Measurements from ENCODE around the gene NRXN2. TPM values are rescaled to one million over a fixed set of nuclear protein-coding genes. Genes with fewer than 3 reads are reported as not detected.

The NRXN2 gene
- total RNA-seq, 1 donor from 2014 or later = 0.05 TPM

DNA sequence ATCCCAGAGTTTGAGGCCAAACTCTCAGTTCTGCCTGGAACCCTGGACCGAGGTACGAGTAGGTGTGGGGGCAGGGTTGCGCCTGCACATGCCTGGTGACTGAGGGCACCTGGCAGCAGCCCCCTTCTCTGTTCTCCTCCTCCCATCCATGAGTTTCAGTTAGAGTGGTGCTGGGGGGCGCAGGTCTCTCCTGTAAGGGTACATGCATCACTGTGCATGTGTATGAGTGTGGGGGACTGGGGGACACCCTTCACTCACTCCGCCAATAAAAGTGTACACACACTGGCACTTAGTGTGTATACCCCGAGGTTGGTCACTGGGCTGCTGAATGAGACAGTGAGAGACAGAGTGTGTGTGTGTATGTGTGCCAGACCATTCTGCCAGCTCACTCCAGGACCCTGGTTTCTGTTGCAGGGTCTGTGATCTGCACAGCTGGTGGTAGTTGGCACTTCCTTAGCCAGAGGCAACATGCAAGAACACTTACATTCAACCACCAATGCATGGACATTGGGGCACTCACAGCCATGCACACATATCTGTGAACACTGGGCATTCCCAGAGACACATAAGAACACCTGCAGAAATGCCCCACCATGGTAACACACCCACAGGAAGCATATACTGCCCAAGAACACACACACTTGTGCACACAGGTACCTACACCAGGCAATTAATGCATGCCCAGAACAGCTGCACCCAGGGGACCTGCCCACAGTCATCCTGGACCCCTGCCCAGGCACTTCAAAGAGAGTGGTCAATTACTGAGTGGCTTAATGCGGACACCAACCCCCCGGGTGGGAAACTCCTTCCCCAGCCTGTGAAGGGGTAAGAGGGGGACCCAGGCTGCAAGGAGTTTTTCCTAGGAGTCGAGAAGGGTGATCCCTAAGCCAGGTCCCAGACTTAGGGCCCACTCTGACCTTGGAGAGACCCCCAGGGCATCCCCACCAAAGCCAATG lies 1.2 kb upstream of the NRXN2 start:
- intact Hi-C loops (cut with micrococcal nuclease) = loop anchor here (1.0 kb wide), 1 partner anchor 36 kb away; no protein-coding TSS in a partner anchor

DNA sequence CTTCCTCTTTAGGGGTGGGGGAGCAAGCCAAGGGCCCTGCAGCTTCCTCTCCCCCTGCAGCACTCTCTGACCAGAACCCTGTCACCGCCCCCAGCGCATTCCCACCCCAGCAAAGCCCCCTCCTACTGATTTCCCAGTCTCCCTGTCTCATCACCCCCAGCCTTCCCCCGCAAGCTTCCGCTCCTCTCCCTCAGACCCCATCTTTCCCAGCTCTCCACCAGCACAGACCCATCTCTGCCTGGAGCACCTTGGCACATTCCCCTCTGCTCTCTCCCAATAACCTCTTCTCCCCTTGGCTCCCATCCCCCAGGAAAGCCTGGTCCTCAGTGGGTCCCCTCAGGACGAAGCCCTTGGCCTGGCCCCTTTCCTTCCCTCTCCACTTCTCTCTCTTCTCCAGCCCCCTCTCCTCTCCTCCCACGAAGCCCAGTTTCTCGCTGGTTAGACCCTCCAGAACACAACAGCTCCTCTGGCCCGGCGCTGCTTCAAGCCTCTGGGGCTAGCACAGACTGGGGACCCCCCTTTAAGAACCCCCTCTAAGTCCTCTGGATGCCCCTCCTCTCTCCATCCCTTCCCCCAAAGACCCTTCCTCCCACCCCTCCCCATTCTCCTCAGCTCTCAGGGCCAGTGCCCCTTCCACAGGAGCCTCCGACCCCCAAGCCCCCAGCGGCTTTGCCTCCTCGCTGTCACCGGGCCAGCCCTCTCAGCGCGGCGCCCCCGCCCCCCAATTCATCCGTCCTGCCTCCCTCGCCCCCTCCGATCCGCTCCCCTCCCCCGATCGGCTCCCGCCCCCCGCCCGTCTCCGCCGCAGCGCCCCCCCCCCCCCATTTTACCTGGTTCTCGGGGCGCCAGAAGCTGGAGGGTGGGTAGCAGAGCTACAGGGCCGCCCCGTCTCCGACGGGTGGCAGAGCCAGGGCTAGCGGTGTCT lies 594 bp downstream of the NRXN2 start:
- intact Hi-C loops (cut with micrococcal nuclease) = loop anchor here (1.0 kb wide), 1 partner anchor 34 kb away; no protein-coding TSS in a partner anchor

DNA sequence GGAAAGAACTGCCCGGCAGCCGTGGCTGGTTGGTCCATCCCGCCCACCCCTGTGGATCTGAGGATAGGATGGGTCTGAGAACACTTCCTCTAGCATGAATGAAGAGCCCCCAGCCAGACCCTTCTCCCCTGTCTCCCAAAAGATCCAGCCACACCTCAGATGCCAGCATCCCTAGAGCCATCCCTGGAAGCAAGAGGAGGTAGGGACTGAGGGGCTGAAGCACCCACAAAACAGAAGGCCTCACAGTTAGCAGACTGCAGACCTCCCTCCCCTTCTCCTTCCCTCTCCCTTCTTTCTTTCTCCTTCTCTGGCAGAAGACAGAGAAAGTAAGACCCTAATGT lies 1.7 kb downstream of the NRXN2 start:
- intact Hi-C loops (cut with micrococcal nuclease) = no loop called here

DNA sequence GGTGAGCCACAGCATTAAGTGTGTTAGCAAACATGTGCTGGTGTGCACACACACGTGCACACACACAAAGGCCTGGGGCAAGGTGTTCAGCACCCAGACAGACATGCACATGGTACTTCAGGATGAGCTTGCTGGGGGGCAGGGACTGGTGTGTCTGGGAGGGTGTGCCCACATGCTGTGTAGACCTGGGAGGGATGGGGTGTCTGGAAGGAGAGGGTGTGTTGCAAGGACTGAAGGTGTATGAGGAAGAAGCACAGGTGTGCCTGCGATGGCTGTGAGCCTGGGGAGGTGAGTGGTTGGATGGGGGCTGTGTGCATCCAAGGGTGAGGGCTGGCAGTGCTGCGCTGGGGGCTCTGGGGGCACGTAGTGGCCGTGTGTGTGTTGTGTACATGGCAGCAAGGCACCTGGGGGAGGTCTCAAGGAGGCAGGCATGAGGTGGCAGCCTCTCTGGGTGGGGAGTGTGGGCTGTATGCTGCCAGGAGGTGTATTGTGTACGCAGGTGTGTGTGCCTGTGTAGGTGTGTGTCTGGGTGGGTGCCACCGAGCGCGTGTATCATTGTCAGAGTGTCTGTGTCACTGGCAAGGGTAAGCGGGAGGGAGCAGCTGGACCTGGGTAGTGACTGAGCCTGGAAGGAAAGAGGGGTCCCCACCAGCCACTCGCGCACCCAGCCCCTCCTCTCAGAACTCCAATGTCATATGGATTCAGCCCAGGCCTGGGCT lies 2.2 kb downstream of the NRXN2 start:
- intact Hi-C loops (cut with micrococcal nuclease) = no loop called here

DNA sequence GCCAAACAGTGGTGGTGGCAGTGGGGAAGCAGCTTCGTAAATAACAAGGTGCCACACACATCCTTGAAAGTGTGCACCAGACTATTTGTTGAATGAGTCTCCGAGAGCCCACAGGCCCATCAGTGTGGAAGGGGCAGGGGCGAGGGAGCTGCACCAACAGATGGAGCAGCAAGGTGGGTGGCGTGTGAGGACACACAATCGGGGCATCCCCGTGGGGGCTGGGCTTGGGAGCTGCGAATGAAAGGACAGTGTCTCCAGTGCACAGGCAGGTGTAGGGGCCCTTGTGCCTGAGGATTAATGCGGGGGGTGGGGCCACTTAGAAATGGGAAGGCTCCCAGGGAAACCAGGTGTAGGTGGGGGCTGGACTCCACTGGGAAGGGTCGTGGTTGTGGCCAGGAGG lies 2.8 kb downstream of the NRXN2 start:
- intact Hi-C loops (cut with micrococcal nuclease) = no loop called here

DNA sequence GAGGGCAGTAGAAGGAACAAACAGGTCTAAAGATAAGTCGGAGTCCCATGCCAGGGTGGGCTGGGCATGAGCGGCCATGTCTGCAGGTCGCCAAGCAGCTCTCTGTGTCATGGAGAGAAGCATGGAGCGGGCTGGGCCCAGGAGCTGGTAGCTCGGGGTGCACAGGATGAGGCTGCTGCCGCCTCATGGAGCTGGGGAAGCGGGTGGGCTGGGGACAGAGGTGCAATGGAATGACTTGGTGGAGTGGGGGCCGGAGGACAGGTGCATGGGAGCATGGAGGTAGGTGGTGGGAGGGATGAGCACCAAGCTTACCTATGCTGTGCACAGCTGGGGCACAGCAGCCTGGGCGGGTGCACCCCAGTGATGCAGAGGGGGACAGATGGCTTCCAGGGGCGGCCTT lies 3.6 kb downstream of the NRXN2 start:
- intact Hi-C loops (cut with micrococcal nuclease) = no loop called here

DNA sequence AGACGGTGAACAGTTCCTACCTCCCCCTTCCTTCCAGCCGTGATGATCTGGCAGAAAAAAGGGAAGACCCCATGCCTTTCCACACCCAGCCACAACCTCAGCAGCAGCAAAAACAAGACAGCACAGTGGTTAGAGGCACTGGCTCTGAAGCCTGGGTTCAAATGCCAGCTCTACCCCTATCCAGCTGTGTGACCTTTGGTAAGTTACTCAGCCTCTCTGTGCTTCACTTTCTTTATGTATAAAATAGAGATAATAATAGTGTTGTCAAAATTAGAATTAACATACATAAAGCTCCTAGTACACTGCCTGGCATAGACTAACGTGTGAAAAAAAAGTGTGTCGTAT lies 4.2 kb downstream of the NRXN2 start:
- intact Hi-C loops (cut with micrococcal nuclease) = no loop called here

DNA sequence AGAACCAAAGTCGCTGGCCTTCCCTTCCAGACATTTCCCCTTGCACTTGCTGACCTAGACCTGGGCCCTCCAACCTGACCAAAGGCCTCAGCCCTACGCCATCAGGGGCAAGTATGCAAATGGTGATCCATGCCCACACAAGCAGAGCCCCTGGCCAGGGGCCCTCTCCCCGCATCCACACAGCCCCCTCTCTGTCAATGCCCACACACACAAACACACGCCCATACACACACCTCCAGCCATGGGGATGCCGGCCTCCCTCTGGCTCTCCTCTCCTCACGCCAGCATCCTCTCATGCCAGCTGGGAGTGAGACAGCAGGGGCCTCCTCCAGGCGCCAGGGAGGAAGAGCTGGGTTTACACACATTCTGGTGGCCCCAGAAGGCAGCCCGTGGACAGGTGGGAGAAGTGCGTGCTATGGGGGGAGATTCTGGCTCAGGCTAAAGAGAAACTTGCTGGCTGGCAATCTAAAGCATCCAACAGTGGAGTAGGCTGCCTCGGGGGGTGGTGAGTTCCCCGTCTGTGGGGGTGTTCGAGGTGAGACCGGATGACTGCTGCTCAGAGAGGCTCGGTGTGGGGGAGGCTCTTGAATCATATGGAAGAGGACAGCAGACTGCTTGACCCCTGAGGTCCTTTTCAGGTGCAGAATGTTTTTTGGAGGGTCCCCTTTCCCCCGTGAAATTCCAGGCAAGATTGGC lies 4.8 kb downstream of the NRXN2 start:
- intact Hi-C loops (cut with micrococcal nuclease) = no loop called here

DNA sequence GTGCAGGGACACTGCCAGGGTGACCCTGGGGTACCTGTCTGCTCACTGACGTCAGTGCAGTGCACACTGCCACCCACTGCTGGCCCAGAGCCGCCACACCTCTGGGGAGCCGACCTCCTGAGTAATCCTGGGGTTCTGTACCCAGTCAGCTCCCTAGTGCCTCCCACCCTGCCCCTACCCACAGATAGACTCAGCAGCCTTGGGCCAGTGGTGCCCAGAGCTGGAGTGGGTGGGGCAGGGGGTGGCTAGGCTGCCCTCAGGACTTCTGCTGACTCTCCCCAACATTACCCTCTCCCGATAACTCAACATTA lies 5.8 kb downstream of the NRXN2 start:
- intact Hi-C loops (cut with micrococcal nuclease) = no loop called here

DNA sequence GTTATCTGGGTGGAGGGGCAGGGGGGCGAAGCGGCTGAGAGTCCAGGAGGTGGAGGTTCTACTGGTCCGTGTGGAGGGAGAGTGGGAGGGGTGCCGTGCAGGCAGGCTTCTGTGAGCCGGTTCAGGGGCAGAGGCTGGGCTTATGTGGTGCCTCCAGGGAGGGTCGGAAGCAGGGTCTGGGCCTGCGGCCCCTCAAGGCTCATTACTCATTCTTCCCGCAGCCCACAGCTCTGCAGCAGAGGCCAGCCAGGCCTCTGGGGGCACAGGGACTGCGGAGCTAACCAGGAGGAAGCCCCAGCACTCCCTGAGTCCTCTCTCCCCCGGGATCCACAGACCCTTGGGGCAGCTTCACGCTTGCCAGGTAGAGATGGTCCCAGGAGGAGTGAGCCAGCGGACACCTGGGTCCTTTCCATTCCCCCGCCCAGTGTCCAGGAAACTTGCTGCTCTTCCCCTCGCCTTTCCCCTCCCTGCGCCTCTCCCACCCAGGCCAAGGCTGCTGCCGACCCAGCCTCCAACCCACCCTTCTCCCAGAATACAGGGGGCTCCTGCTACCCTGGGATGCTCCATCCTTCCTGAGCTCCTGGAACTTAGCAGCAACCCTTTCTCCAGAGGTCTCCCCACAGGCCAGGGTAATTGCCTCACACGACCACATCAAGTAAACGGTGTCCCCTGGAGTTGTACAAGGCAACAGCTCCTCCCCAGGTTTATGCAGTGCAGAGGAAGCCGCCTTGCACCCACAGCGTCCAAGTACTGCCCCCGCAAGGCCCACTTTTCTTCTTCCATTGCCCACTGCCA lies 6.3 kb downstream of the NRXN2 start:
- intact Hi-C loops (cut with micrococcal nuclease) = no loop called here

DNA sequence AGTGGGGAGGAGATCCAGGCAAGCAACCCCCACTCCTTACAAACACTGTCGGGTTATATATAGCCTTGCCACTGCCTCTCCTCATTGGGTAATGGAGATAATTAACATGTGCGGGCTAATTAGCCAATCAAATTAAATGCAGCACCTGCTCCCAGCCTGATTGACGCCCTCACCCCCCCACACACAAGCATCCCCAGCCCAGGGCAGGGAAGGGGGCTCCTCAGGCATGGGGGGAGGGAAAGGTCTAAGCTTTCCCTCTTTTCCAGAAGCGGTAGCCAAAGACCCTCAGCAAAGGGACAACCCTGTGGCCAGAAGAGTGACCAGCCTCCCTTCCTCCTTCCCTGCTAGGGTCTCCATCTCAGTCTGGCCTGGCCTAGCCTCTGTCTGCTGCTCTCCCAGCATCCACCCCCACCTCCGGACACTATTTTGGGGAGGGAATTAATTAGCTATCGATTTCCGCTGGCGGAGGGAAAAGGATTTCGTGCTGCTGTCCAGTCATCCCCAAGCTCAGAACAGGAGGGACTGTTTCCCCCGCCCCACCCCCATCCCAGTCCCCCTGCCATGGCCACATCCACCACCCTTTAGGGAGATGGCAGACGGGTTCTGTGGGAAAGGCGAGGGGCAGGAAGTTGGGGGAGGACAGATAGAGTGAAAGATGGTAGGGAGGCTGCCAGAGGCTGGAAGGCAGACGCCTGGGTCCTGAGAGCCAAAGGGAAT lies 7.1 kb downstream of the NRXN2 start:
- intact Hi-C loops (cut with micrococcal nuclease) = no loop called here

DNA sequence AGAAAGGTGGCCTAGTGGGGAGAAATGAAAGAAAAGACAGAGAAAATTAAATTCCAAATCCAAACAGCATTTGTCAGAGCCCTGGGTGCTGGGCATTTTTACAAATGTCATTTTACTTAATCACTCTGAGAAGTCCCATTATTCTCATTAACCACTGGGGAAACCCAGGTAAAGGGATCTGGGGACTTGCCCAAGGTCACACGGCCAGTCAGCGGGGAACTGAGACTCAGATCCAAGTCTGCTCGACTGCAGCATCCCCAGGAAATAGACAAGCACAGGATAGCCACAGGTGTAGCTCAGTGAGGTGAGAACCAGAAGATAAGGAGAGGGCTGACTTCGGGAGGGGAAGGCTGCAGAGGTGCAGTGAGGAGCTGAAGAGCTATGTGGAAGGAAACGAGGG lies 7.9 kb downstream of the NRXN2 start:
- intact Hi-C loops (cut with micrococcal nuclease) = no loop called here

DNA sequence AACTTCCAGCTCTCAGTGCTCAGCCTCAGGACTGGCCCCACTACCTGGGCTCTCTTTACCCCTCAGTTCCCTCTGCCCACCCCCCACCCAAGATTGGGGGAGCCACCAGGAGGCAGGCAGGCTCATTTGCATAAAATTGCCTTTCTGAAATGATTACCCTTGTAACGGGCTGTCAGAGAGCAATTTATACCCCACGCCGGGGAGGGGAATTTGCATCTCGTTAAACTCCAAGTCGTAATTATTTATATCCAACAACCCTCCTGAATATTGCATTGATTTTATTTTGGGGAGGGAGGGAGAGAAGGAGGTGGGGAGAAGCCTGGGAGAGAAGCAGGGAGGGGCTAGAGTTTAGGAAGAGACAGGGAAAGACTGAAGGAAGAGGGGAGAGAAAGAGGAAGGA lies 8.3 kb downstream of the NRXN2 start:
- intact Hi-C loops (cut with micrococcal nuclease) = no loop called here

DNA sequence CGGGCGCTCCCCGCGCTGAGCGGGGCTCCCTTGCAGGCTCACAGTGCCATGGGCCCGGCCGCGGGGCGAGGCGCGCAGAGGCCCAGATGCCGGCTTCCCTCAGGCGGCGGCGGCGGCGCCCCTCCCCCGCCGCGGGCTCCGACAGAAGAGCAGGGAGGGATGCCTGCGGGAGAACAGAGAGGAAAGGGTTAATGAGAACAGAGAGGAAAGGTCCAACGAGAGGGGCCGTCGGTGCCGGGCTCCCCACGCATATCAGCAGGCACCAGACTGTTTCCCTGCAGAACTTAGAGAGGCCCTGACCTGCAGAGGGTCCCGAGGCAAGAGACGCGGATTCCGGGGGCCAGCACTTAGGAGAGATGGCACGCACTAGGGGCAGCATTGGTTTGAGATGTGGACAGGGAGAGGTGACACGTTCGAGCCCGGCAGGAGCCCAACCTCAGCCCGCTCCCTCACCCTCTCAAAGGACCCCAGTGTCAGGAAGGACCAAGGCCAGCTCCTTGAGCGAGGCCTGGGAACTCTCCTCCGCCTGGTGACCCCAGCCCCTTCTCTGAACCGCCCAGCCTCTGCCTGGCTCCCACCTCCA lies 9.1 kb downstream of the NRXN2 start:
- intact Hi-C loops (cut with micrococcal nuclease) = no loop called here

DNA sequence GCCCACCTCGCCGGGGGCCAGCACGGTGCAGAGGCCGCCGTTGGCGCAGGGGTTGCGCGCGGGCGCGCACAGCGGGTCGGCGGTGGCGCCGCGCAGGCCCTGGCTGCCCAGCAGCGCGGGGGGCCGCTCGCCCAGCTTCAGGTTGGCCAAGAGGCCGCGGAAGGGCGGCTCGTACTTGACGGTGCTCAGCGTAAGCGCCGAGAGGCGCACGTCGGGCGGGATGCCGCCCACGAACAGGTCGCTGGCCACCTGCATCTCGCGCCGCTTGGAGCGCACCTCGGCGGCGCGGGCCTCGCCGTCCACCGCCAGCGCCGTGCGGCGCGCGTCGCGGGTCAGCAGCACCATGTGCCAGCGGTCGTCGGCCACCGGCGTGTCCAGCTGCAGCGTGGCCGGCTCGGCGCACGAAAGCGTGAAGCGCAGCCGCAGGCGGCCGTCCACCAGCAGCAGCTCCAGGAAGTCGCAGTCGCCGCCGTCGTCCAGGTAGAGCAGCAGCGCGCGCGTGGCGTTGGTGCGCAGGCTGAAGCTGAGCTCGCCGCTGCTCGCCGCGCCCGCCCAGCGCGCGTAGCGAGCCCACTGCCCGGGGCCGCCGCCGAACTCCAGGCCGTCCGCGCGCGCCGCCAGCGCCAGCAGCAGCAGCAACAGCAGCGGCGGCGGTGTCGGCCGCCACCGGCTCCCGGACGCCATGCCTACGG lies 9.8 kb downstream of the NRXN2 start:
- intact Hi-C loops (cut with micrococcal nuclease) = no loop called here

DNA sequence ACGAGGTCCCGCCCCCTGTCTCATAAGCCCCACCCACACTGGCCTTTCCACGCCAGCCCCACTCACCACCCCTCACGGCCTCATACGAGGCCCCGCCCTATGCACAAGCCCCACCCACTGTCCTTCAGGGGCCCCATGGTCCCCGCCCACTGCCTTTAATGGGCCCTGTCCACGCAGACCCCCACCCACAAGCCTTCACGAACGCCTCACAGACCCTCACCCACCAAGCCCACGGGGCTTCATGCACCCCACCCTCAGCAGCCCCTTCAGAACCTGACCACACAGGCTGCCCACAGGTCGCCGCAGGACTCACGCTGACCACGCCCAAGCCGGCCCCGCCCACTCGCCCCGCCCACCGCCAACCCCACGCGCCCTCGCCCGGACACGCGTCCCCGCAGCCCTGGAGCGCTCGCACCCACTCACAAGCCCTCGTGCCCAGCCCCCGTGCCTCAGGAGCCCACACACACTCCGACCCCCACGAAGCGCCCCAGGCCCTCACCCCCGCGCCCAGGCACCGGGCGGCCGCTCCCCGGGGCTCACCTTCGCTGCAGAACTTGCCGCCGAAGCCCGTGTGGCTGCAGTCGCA lies 10.5 kb downstream of the NRXN2 start:
- intact Hi-C loops (cut with micrococcal nuclease) = no loop called here

DNA sequence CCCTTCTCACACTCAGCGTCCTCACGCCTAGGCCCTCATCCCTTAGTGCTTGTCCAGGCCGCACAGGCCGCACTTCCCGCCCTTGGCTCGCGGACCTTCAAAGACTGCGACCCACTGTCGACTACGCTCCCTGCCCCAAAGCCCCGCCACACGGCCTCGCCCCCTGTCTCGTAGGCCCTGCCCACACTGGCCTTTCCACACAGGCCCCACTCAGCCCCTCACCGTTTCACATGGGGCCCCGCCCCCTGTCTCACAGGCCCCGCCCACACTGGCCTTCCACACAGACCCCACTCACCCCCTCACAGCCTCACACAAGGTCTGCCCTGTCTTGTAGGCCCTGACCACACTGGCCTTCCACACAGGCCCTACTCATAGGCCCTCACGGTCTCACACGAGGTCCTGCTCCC lies 11.0 kb downstream of the NRXN2 start:
- intact Hi-C loops (cut with micrococcal nuclease) = no loop called here
